ENCODE measurements around the gene WFIKKN2. TPM values are rescaled to one million over a fixed set of nuclear protein-coding genes. Genes with fewer than 3 reads are reported as not detected.

WFIKKN2 gene
- total and polyA plus RNA-seq, 2 of the 13 experiments (the other 11 are each of a cell fraction or from before 2014, with no cell fraction given) = not detected

DNA sequence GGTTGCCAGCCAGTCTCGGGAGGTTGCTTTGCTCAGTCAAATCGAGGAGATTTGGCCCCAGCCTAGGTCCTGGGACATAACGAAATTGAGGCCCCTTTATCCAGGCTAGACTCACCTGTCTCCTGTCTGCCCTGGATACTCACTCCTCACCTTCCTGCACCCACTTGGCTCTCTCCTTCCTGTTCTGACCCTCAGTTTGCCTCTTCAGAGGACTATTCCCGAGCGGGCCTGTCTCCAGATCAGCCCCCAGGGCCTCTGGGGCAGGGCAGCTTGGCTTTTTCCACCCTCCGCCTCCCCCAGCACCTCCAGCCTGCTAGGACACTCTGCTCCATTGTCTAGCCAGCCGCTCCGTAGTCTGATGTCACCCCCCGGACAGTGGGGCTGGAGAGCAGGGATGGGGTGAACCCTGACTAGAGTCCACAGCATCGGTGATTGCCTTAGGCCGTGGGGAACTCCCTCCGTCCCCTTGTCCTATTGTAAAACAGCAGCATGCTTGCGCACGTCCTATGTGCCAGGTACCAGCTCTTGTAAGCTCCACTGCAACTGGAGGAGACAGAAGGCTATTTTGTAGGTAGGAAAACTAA, 8.8 kb downstream of the WFIKKN2 start (continued):
- TF ChIP-seq, protein P1, sequence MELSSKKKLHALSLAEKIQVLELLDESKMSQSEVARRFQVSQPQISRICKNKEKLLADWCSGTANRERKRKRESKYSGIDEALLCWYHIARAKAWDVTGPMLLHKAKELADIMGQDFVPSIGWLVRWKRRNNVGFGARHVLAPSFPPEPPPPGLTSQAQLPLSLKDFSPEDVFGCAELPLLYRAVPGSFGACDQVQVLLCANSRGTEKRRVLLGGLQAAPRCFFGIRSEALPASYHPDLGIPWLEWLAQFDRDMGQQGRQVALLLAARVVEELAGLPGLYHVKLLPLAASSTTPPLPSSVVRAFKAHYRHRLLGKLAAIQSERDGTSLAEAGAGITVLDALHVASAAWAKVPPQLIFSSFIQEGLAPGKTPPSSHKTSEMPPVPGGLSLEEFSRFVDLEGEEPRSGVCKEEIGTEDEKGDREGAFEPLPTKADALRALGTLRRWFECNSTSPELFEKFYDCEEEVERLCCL (CRISPR knock-in tag; IDR thresholded peaks at IDR 0.05; ENCODE audit: borderline replicate concordance) = no peak
- TF ChIP-seq HNF4G (IDR thresholded peaks at IDR 0.05; ENCODE audit: borderline replicate concordance, low read depth, low read length) (peak; percentile 91), HNF4G (CRISPR knock-in tag; IDR thresholded peaks at IDR 0.05; ENCODE audit: borderline replicate concordance, low read depth) (peak; percentile 80; the same call in 1 of the 2 replicates), ZNF230 (CRISPR knock-in tag; IDR thresholded peaks at IDR 0.05) (no peak), ZNF124 (CRISPR knock-in tag; IDR thresholded peaks at IDR 0.05) (no peak), AGO1 (IDR thresholded peaks at IDR 0.05; ENCODE audit: low read depth, low read length, poor library complexity, severe bottlenecking) (no peak), TCF12 (IDR thresholded peaks at IDR 0.05) (no peak), TCF12 (CRISPR knock-in tag; IDR thresholded peaks at IDR 0.05) (no peak), NFIC (IDR thresholded peaks at IDR 0.05; ENCODE audit: low read length) (no peak), ZNF225 (CRISPR knock-in tag; IDR thresholded peaks at IDR 0.05) (0 out of 2 replicates have a peak, but pooled peaks have one; percentile 43), ZNF331 (CRISPR knock-in tag; IDR thresholded peaks at IDR 0.05) (peak; percentile 66; the same call in 1 of the 2 replicates), CHCHD3 (CRISPR knock-in tag; IDR thresholded peaks at IDR 0.05) (no peak), SMARCC2 (IDR thresholded peaks at IDR 0.05) (no peak), ZNF567 (CRISPR knock-in tag; IDR thresholded peaks at IDR 0.05; ENCODE audit: borderline replicate concordance) (no peak), PAX8 (CRISPR knock-in tag; IDR thresholded peaks at IDR 0.05; ENCODE audit: borderline replicate concordance) (no peak), HMG20B (CRISPR knock-in tag; conservative IDR thresholded peaks at IDR 0.05) (peak; percentile 64; the same call in 1 of the 2 replicates), POLR2AphosphoS5 (IDR thresholded peaks at IDR 0.05; ENCODE audit: low read depth, low read length) (no peak)
- TF ChIP-seq, protein P2, sequence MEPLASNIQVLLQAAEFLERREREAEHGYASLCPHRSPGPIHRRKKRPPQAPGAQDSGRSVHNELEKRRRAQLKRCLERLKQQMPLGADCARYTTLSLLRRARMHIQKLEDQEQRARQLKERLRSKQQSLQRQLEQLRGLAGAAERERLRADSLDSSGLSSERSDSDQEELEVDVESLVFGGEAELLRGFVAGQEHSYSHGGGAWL (CRISPR knock-in tag; IDR thresholded peaks at IDR 0.05) = no peak
- TF ChIP-seq, protein P3, sequence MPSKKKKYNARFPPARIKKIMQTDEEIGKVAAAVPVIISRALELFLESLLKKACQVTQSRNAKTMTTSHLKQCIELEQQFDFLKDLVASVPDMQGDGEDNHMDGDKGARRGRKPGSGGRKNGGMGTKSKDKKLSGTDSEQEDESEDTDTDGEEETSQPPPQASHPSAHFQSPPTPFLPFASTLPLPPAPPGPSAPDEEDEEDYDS (CRISPR knock-in tag; IDR thresholded peaks at IDR 0.05) = peak; percentile 59; the same call in 1 of the 2 replicates
- TF ChIP-seq, protein P4, sequence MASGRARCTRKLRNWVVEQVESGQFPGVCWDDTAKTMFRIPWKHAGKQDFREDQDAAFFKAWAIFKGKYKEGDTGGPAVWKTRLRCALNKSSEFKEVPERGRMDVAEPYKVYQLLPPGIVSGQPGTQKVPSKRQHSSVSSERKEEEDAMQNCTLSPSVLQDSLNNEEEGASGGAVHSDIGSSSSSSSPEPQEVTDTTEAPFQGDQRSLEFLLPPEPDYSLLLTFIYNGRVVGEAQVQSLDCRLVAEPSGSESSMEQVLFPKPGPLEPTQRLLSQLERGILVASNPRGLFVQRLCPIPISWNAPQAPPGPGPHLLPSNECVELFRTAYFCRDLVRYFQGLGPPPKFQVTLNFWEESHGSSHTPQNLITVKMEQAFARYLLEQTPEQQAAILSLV (CRISPR knock-in tag; IDR thresholded peaks at IDR 0.05; ENCODE audit: borderline replicate concordance) = no peak; the same call in 1 of the 2 replicates
- TF ChIP-seq, protein P5, sequence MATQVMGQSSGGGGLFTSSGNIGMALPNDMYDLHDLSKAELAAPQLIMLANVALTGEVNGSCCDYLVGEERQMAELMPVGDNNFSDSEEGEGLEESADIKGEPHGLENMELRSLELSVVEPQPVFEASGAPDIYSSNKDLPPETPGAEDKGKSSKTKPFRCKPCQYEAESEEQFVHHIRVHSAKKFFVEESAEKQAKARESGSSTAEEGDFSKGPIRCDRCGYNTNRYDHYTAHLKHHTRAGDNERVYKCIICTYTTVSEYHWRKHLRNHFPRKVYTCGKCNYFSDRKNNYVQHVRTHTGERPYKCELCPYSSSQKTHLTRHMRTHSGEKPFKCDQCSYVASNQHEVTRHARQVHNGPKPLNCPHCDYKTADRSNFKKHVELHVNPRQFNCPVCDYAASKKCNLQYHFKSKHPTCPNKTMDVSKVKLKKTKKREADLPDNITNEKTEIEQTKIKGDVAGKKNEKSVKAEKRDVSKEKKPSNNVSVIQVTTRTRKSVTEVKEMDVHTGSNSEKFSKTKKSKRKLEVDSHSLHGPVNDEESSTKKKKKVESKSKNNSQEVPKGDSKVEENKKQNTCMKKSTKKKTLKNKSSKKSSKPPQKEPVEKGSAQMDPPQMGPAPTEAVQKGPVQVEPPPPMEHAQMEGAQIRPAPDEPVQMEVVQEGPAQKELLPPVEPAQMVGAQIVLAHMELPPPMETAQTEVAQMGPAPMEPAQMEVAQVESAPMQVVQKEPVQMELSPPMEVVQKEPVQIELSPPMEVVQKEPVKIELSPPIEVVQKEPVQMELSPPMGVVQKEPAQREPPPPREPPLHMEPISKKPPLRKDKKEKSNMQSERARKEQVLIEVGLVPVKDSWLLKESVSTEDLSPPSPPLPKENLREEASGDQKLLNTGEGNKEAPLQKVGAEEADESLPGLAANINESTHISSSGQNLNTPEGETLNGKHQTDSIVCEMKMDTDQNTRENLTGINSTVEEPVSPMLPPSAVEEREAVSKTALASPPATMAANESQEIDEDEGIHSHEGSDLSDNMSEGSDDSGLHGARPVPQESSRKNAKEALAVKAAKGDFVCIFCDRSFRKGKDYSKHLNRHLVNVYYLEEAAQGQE (IDR thresholded peaks at IDR 0.05; ENCODE audit: borderline replicate concordance in 1 of 2, low read depth in 1 of 2, low read length in 2 of 2) = no peak
- TF ChIP-seq, protein P6, sequence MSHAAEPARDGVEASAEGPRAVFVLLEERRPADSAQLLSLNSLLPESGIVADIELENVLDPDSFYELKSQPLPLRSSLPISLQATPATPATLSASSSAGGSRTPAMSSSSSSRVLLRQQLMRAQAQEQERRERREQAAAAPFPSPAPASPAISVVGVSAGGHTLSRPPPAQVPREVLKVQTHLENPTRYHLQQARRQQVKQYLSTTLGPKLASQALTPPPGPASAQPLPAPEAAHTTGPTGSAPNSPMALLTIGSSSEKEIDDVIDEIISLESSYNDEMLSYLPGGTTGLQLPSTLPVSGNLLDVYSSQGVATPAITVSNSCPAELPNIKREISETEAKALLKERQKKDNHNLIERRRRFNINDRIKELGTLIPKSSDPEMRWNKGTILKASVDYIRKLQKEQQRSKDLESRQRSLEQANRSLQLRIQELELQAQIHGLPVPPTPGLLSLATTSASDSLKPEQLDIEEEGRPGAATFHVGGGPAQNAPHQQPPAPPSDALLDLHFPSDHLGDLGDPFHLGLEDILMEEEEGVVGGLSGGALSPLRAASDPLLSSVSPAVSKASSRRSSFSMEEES (CRISPR knock-in tag; IDR thresholded peaks at IDR 0.05) = peak; percentile 32; the same call in 1 of the 2 replicates
